HG03159 (cell line): ENCODE results near the gene KPNB1.

Experiments used
- ATAC-seq: cut with Tn5 transposase; IDR thresholded peaks from one replicate; pipeline ENCODE4 v1.9.1; 2021; ENCODE audit warnings: mild to moderate bottlenecking, moderate library complexity; ENCODE audit not compliant: unreplicated experiment

KPNB1 gene

GRCh38 chr17:47711366-47712099, 61.8 kb downstream of the KPNB1 start:
- no peak for ATAC-seq

GRCh38 chr17:47712330-47713023, 62.8 kb downstream of the KPNB1 start:
- no peak for ATAC-seq

- ATAC-seq, result no peak
These were observed 64.4 kb downstream of the KPNB1 start for GRCh38 chr17:47713980-47714700.

- ATAC-seq, result no peak
These were observed 65.2 kb downstream of the KPNB1 start for GRCh38 chr17:47714773-47715396.

- ATAC-seq, result no peak
These were observed 66.1 kb downstream of the KPNB1 start for GRCh38 chr17:47715669-47716325.

GRCh38 chr17:47716375-47716774, 66.7 kb downstream of the KPNB1 start:
- no peak for ATAC-seq

- no peak for ATAC-seq
These were observed 67.6 kb downstream of the KPNB1 start for GRCh38 chr17:47717261-47717697.

GRCh38 chr17:47717979-47718621, 68.4 kb downstream of the KPNB1 start:
- ATAC-seq, result no peak

GRCh38 chr17:47718634-47719405, 69.1 kb downstream of the KPNB1 start:
- ATAC-seq, result no peak

- ATAC-seq, result no peak
These were observed 69.9 kb downstream of the KPNB1 start for GRCh38 chr17:47719411-47720152.

GRCh38 chr17:47720196-47720595, 70.5 kb downstream of the KPNB1 start:
- no peak for ATAC-seq

- no peak for ATAC-seq
These were observed 71.2 kb downstream of the KPNB1 start for GRCh38 chr17:47720754-47721533.

GRCh38 chr17:47721725-47722124, 72.0 kb downstream of the KPNB1 start:
- ATAC-seq, result no peak

- no peak for ATAC-seq
These were observed 75.0 kb downstream of the KPNB1 start for GRCh38 chr17:47724705-47725104.

- ATAC-seq, result no peak
These were observed 75.9 kb downstream of the KPNB1 start for GRCh38 chr17:47725446-47726111.

- ATAC-seq, result no peak
These were observed 77.3 kb downstream of the KPNB1 start for GRCh38 chr17:47726796-47727703.

GRCh38 chr17:47727704-47728036, 78.0 kb downstream of the KPNB1 start:
- ATAC-seq, result no peak
